ENCODE measurements around the gene PRKAA1.
A peak's percentile ranks its signal among the peaks of the same experiment; 100 is the strongest.
"Not testable (repeated sequence)": the region's sequence is repeated elsewhere in the genome, so short reads cannot be mapped to it uniquely, and the experiment has no call there.

The PRKAA1 gene

GRCh38 chr5:40825461-40826043 lies 27.4 kb upstream of the PRKAA1 start:
- not testable (repeated sequence) for DNase-seq

GRCh38 chr5:40823459-40823858 lies 25.3 kb upstream of the PRKAA1 start:
- no peak for DNase-seq

- no peak for DNase-seq
These were observed 15.6 kb upstream of the PRKAA1 start for GRCh38 chr5:40813698-40814281.

GRCh38 chr5:40812125-40812524 lies 14.0 kb upstream of the PRKAA1 start:
- no peak for DNase-seq

GRCh38 chr5:40801771-40802562 lies 3.8 kb upstream of the PRKAA1 start:
- DNase-seq: no peak

GRCh38 chr5:40799258-40799657 lies 1.1 kb upstream of the PRKAA1 start:
- no peak for DNase-seq

GRCh38 chr5:40798801-40799210 lies 632 bp upstream of the PRKAA1 start:
- no peak for DNase-seq

GRCh38 chr5:40797273-40798011 lies 732 bp downstream of the PRKAA1 start:
- peak; percentile 93 for DNase-seq

- no peak for DNase-seq
These were observed 1.7 kb downstream of the PRKAA1 start for GRCh38 chr5:40796487-40796889.

GRCh38 chr5:40794877-40795276 lies 3.3 kb downstream of the PRKAA1 start:
- not testable (repeated sequence) for DNase-seq

- DNase-seq: not testable (repeated sequence)
These were observed 3.8 kb downstream of the PRKAA1 start for GRCh38 chr5:40794340-40794739.

- DNase-seq: not testable (repeated sequence)
These were observed 5.5 kb downstream of the PRKAA1 start for GRCh38 chr5:40792691-40793090.

GRCh38 chr5:40791715-40792139 lies 6.4 kb downstream of the PRKAA1 start:
- DNase-seq: no peak

- no peak for DNase-seq
These were observed 7.1 kb downstream of the PRKAA1 start for GRCh38 chr5:40790947-40791593.

GRCh38 chr5:40788941-40789340 lies 9.2 kb downstream of the PRKAA1 start:
- not testable (repeated sequence) for DNase-seq

GRCh38 chr5:40787986-40788385 lies 10.2 kb downstream of the PRKAA1 start:
- no peak for DNase-seq

- not testable (repeated sequence) for DNase-seq
These were observed 11.5 kb downstream of the PRKAA1 start for GRCh38 chr5:40786664-40787063.

- DNase-seq: no peak
These were observed 13.3 kb downstream of the PRKAA1 start for GRCh38 chr5:40784916-40785315.

GRCh38 chr5:40784027-40784653 lies 14.0 kb downstream of the PRKAA1 start:
- no peak for DNase-seq

GRCh38 chr5:40781843-40782409 lies 16.2 kb downstream of the PRKAA1 start:
- no peak for DNase-seq

GRCh38 chr5:40780858-40781257 lies 17.3 kb downstream of the PRKAA1 start:
- DNase-seq: no peak

GRCh38 chr5:40780199-40780598 lies 18.0 kb downstream of the PRKAA1 start:
- no peak for DNase-seq
